Measurements from ENCODE around the gene ESR1.

Gene ESR1

GRCh38 chr6:152147269-152147668 is 339.8 kb downstream of the ESR1 start:
- DNase-seq, result no peak

- no peak for DNase-seq
These were observed 340.9 kb downstream of the ESR1 start for GRCh38 chr6:152148412-152148811.

GRCh38 chr6:152150196-152150595 is 342.7 kb downstream of the ESR1 start:
- peak; percentile 45 for DNase-seq

DNA sequence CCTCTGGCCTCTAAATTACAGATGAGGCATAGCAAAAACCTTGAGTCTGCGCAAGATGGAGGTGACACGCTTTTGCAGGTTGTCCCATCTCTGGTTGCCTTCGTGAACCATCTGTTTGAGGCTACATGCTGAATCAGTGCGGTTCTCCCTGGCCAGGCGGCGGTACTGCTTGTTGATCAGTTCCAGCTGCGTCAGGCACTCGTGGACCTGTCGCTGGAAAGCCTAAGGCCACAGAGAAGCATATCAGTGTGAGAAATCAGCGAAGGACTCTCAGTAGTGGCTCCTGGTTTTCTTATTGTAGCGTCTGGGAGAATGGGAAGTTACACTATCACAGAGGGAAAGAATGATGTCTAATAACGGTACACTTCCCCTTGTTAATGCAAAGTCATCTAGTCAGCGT is 344.4 kb downstream of the ESR1 start:
- no peak for DNase-seq

GRCh38 chr6:152154559-152155356 is 347.3 kb downstream of the ESR1 start:
- no peak for DNase-seq

DNA sequence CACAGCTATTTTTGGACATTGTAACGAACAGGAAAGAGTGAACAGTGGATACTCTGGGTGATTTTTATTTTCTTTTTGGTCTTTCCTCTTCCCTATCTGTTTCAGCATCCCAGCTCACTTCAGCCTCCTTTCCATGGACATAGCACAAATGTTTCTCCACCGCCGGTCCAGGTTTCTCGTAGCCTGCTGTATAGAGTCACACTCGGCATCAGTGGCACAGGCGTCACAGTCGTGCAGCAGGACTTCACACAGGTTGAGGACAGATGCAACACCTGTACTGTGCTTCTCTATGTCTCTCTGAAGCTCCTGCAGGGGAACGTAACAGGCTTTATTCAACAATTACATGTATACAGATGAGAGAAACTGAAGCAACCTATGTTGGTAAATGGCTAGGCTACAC is 348.3 kb downstream of the ESR1 start:
- DNase-seq, result no peak

DNA sequence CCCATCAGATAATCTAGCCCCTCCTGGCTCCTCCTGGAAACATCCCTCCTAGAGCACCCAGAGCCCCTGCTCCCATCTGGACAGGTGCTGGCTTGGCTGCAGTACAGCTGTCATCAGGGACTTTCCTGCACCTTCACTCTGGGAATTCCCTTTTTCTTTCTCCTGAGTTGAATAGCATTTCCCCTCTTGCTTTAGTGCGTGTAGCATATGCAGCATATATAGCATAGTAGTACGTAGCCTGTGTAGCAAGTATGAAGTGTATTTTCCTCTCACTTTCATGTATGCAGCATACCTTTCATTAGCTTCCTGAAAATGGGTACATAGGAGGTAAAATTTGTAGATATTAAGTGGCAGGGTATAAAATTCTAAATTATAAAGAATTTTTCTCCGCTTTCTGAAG is 352.9 kb downstream of the ESR1 start:
- DNase-seq, result no peak

DNA sequence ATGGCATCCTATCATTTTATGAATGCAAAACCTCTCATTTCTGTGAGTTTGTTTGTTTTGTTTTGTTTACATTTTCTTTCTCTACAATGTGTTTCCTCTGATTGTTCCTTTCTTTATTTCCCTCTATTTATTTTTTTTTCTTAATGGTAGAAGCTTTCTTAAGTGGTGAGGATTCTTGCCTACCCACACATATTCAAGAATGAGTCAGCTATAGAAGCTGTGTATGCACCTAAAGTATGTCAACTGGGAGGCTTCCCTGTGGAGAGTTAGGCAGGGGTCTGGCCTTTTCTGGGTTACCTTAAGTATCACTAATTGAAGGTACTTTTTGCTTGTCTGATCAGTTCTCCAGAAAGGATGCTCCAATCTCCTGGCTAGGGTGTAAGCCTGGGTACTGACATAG is 354.0 kb downstream of the ESR1 start:
- peak; percentile 56 for DNase-seq

GRCh38 chr6:152164957-152165356 is 357.5 kb downstream of the ESR1 start:
- no peak for DNase-seq

DNA sequence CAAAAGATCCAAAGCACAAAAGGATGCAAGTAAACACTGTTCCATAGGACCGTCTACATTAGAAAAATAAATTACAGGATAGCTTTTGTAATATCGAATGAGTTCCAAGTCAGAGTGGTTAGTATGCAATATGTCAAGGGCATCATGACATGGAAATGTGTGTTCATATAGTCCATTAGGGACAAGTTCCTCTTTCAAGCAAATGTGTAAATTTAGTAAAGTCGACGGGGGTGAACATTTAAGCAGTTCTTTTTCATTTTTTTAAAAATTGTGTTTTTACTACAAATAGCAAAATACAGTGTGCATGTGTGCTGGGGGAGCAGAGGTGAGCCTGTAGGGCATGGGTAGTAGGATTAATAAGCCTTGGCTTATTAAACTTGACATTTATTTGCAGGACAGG is 359.0 kb downstream of the ESR1 start:
- no peak for DNase-seq

- DNase-seq, result no peak
These were observed 359.4 kb downstream of the ESR1 start for GRCh38 chr6:152166897-152167296.

- no peak for DNase-seq
These were observed 360.4 kb downstream of the ESR1 start for GRCh38 chr6:152167641-152168603.

DNA sequence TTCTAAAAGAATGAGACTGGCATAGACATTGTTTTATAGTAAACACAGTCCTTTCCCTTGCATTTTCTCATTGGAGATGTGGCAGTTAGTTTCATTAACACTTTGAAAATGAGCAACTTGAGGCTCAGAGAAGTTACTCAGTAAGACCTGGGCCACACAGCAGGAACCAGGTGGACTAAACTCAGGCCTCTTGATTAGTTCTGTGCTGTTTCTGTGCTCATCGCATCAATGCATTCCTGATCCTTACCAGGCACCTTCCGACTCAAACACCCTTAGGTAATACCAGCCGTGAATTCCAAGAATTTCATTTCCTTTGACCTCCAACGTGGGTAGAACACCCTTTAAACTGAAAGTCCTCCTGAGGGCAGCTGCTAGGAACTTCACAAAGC is 362.8 kb downstream of the ESR1 start:
- DNase-seq, result no peak

DNA sequence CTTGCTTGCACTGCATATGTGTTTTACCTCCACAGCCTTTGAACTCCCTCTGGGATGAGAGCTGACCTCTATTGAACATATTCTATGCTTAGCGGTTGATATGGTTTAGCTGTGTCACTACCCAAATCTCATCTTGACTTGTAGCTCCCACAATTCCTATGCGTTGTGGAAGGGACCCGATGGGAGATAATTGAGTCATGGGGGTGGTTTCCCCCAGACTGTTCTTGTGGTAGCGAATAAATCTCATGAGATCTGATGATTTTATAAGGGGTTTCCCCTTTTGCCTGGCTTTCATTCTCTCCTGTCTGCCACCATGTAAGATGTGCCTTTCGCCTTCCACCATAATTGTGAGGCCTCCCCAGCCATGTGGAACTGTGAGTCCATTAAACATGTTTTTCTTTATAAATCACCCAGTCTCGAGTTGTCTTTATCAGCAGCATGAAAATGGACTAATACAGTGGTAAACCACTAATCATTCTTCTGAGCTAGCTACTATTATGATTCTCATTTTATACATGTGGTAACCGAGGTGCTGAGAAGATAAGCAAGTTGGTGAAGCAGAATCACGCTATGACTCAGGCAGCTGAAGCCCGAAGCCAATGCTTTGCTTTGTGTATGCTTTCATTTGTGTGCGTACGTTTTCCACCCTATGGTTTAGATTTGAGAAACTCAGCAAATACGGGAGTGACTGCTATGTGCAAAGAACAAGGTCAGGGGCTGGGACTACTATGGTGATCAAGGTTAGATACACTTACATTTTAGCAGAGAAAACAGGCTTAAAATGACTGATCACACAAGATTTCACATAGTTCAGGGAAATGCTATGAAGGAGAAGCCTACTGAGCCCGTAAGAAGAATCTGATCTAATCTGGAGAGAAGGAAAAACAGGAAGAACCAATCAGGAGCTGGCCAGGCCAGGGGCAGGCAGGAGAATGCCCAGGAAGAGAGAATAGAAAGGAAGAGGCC is 363.5 kb downstream of the ESR1 start:
- peak; percentile 18 for DNase-seq

DNA sequence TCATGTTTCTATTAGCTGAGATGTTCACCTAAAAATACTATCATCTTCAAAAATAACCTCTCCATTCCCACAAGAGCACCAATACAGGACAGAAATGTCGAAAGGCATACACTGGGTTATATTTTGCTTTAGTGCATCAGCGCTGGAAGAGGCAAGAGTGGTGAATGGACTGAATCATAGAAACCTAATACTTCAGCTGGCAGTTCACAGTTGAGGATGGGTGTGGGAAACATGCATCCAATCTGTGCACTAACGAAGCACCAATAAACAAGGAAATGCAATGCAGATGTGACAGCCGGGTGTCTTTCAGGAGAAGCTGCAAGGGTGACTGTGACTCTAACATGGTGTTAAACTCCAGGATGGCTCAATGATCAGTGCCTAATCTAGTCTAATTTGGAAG is 365.8 kb downstream of the ESR1 start:
- DNase-seq, result peak; percentile 4

- no peak for DNase-seq
These were observed 366.5 kb downstream of the ESR1 start for GRCh38 chr6:152173957-152174356.

- no peak for DNase-seq
These were observed 368.8 kb downstream of the ESR1 start for GRCh38 chr6:152176268-152176667.

All from fibroblast of upper back skin (primary cell).